H1 (cell line): Measurements from ENCODE around the gene ZSCAN21. TPM values are rescaled to one million over a fixed set of nuclear protein-coding genes. Genes with fewer than 3 reads are reported as not detected.

ENCODE experiments used
- CTCF ChIA-PET: fragments of 300-600 bp; sonication (Branson Sonifier 250); formaldehyde crosslinking; loops from one replicate; lab custom pipeline; 2021; ENCODE audit not compliant: partially characterized antibody; lab: Charles Lee
- POLR2A ChIA-PET: fragments of 300-600 bp; sonication (Branson Sonifier 250); formaldehyde crosslinking; loops from one replicate; lab custom pipeline; 2021; ENCODE audit warnings: inconsistent platforms; ENCODE audit not compliant: partially characterized antibody; lab: Charles Lee
- DNase-seq, 2 experiments: peaks; one replicate each; pipeline versions ENCODE4 v3.0.0 to v3.0.0-alpha.2; 2010 to 2022; ENCODE audit warnings: low spot score in 2 of 2, low read depth in 1 of 2, mixed read lengths in 1 of 2
- FAIRE-seq: peaks from 2 replicates; lab custom pipeline; 2011; peaks lifted over from hg19 to GRCh38; lab: Jason Lieb, UNC
- H2AFZ ChIP-seq: 2 replicates; pipeline ENCODE4 v1.8.1; 2012; ENCODE audit warnings: low read length, inconsistent platforms
- H2AK5ac ChIP-seq: 2 replicates; pipeline ENCODE4 v1.6.1; 2013; ENCODE audit warnings: low read depth, low read length
- H2BK120ac ChIP-seq: replicated peaks from 2 replicates; pipeline ENCODE3; 2013; ENCODE audit warnings: low read depth, low read length, inconsistent platforms
- H2BK12ac ChIP-seq: 2 replicates; pipeline ENCODE4 v1.6.1; 2013; ENCODE audit warnings: low read depth, low read length
- H2BK15ac ChIP-seq: 2 replicates; pipeline ENCODE4 v1.6.1; 2013; ENCODE audit warnings: low read length
- H2BK20ac ChIP-seq: 2 replicates; pipeline ENCODE4 v1.6.1; 2013; ENCODE audit warnings: low read length
- H2BK5ac ChIP-seq: 2 replicates; pipeline ENCODE4 v1.6.1; 2013; ENCODE audit warnings: low read depth, low read length
- H3K14ac ChIP-seq: 2 replicates; pipeline ENCODE4 v1.6.1; 2013; ENCODE audit warnings: inconsistent platforms; ENCODE audit not compliant: insufficient read length
- H3K18ac ChIP-seq: 2 replicates; pipeline ENCODE4 v1.6.1; 2013; ENCODE audit warnings: low read length; ENCODE audit errors: extremely low read depth
- H3K23ac ChIP-seq: 2 replicates; pipeline ENCODE4 v1.6.1; 2013; ENCODE audit warnings: inconsistent platforms; ENCODE audit not compliant: insufficient read length
- H3K23me2 ChIP-seq: 2 replicates; pipeline ENCODE4 v1.6.1; 2013; ENCODE audit warnings: low read depth, low read length
- H3K27ac ChIP-seq: 2 replicates; pipeline ENCODE4 v1.6.1; 2011; ENCODE audit warnings: low read depth, low read length, inconsistent platforms
- H3K27me3 ChIP-seq, 4 experiments: replicated peaks in 1 of 4; 1 replicate in 1 of 4; 2 replicates in 3 of 4; pipeline versions ENCODE4 v1.6.1 to v1.8.1; 2011 to 2013; ENCODE audit warnings: low read length in 3 of 4, mild to moderate bottlenecking in 3 of 4, inconsistent platforms in 2 of 4, mixed read lengths in 2 of 4, moderate library complexity in 1 of 4; ENCODE audit not compliant: control insufficient read depth in 3 of 4, insufficient read depth in 3 of 4; ENCODE audit errors: extremely low read depth in 1 of 4
- H3K36me3 ChIP-seq, 4 experiments: 2 replicates each; pipeline versions ENCODE4 v1.6.1 to v1.8.1; 2011 to 2013; ENCODE audit warnings: mild to moderate bottlenecking in 4 of 4, low read length in 3 of 4, moderate library complexity in 2 of 4, control low read depth in 1 of 4, inconsistent platforms in 1 of 4; ENCODE audit not compliant: insufficient read depth in 4 of 4, control insufficient read depth in 2 of 4
- H3K4ac ChIP-seq: replicated peaks from 2 replicates; pipeline ENCODE3; 2013; ENCODE audit warnings: low read length, low read depth, mixed read lengths, inconsistent platforms; ENCODE audit not compliant: insufficient read length
- H3K4me1 ChIP-seq, 4 experiments: replicated peaks in 1 of 4; 1 replicate in 1 of 4; 2 replicates in 3 of 4; pipeline versions ENCODE4 v1.6.1 to v1.8.1; 2011 to 2013; ENCODE audit warnings: low read length in 3 of 4, inconsistent platforms in 2 of 4, mixed read lengths in 1 of 4; ENCODE audit not compliant: insufficient read depth in 4 of 4, control insufficient read depth in 3 of 4
- H3K4me2 ChIP-seq, 2 experiments: 2 replicates each; pipeline versions ENCODE4 v1.6.1 to v1.8.1; 2011 to 2013; ENCODE audit warnings: low read depth in 2 of 2, low read length in 2 of 2, control low read depth in 1 of 2, inconsistent platforms in 1 of 2, mild to moderate bottlenecking in 1 of 2; ENCODE audit not compliant: insufficient read depth in 1 of 2
- H3K4me3 ChIP-seq, 4 experiments: fragments of 200-600, 300-600 bp in 1 of 4; sonication (generic), shearing (Covaris generic), sonication (Bioruptor Twin) in 1 of 4; 2 replicates each; pipeline versions ENCODE4 v1.5.1 to v1.8.1; 2011 to 2016; ENCODE audit warnings: low read length in 4 of 4, low read depth in 3 of 4, control low read depth in 2 of 4, inconsistent platforms in 2 of 4, mild to moderate bottlenecking in 2 of 4, mixed read lengths in 1 of 4, moderate library complexity in 1 of 4; ENCODE audit not compliant: insufficient read depth in 2 of 4; ENCODE audit errors: extremely low read depth in 1 of 4
- H3K56ac ChIP-seq: replicated peaks from 2 replicates; pipeline ENCODE3; 2013; ENCODE audit warnings: low read depth, mild to moderate bottlenecking, mixed read lengths, low read length, inconsistent platforms; ENCODE audit not compliant: insufficient read length
- H3K79me1 ChIP-seq: 2 replicates; pipeline ENCODE4 v1.6.1; 2013; ENCODE audit warnings: low read depth, low read length, control low read depth
- H3K79me2 ChIP-seq, 2 experiments: 2 replicates each; pipeline versions ENCODE4 v1.6.1 to v1.8.1; 2012 to 2013; ENCODE audit warnings: low read length in 2 of 2, mild to moderate bottlenecking in 2 of 2, inconsistent platforms in 1 of 2; ENCODE audit not compliant: insufficient read depth in 2 of 2, control insufficient read depth in 1 of 2
- H3K9ac ChIP-seq, 4 experiments: replicated peaks in 1 of 4; 1 replicate in 1 of 4; 2 replicates in 3 of 4; pipeline versions ENCODE4 v1.6.1 to v1.8.1; 2011 to 2013; ENCODE audit warnings: low read depth in 3 of 4, low read length in 3 of 4, control low read depth in 2 of 4, mild to moderate bottlenecking in 2 of 4, moderate library complexity in 2 of 4, inconsistent platforms in 1 of 4; ENCODE audit errors: extremely low read depth in 1 of 4
- H3K9me3 ChIP-seq, 2 experiments: 2 replicates each; pipeline versions ENCODE4 v1.6.1 to v1.8.1; 2012 to 2013; ENCODE audit warnings: mild to moderate bottlenecking in 2 of 2, moderate library complexity in 2 of 2, control low read depth in 1 of 2, inconsistent platforms in 1 of 2, low read depth in 1 of 2, low read length in 1 of 2, mixed read lengths in 1 of 2; ENCODE audit not compliant: insufficient read depth in 2 of 2
- H4K20me1 ChIP-seq, 2 experiments: replicated peaks in 1 of 2; 2 replicates each; pipeline versions ENCODE3 to v1.8.1; 2011 to 2013; ENCODE audit warnings: inconsistent platforms in 2 of 2, low read length in 2 of 2, mild to moderate bottlenecking in 1 of 2; ENCODE audit not compliant: insufficient read depth in 2 of 2, control insufficient read depth in 1 of 2
- H4K5ac ChIP-seq: 2 replicates; pipeline ENCODE4 v1.6.1; 2013; ENCODE audit warnings: low read length, low read depth, mixed read lengths, inconsistent platforms; ENCODE audit not compliant: insufficient read length
- H4K8ac ChIP-seq: 2 replicates; pipeline ENCODE4 v1.8.0; 2013; ENCODE audit warnings: mild to moderate bottlenecking, moderate library complexity, low read length, inconsistent platforms; ENCODE audit not compliant: insufficient read depth; ENCODE audit errors: extremely low read depth
- H4K91ac ChIP-seq: replicated peaks from 2 replicates; pipeline ENCODE3; 2013; ENCODE audit warnings: low read length, mixed read lengths, inconsistent platforms; ENCODE audit not compliant: insufficient read length
- BACH1 ChIP-seq: IDR thresholded peaks from 2 replicates; pipeline ENCODE4 v1.6.1; 2012; ENCODE audit warnings: low read length, improper control_type of control experiment
- WGBS, 2 experiments: shearing (Covaris generic) in 1 of 2; methylation state at CpG; one replicate each; pipeline versions ENCODE4 v1.1.6 to v1.1.7; 2013 to 2015; ENCODE audit warnings: low lambda C conversion rate in 2 of 2, mixed read lengths in 2 of 2, inconsistent platforms in 1 of 2, low coverage in 1 of 2, missing lambda C conversion rate in 1 of 2; ENCODE audit not compliant: insufficient replicate concordance in 2 of 2, insufficient coverage in 1 of 2, insufficient read length in 1 of 2; ENCODE audit errors: extremely low coverage in 1 of 2, missing lambda C conversion rate in 1 of 2; 5-methylcytosine and 5-hydroxymethylcytosine counted together
- polyA plus RNA-seq, 7 experiments: library from polyadenylated mRNA; depleted of rRNA in 3 of 7; stranded (reverse) in 5 of 7; unstranded in 2 of 7; fragments of >200 nt in 5 of 7; fragments of 200-250 nt in 2 of 7; gene quantifications; 1 replicate in 5 of 7; 2 replicates in 1 of 7; 4 replicates in 1 of 7; pipeline versions ENCODE4 v1.2.1 to v1.2.3, GENCODE V29; 2011 to 2013; ENCODE audit warnings: missing spikeins in 2 of 7, mixed read lengths in 2 of 7
- total RNA-seq: library from RNA; stranded (reverse); fragmentation: NEBNext Ultra II Directional; extraction: Animal tissue kit (Norgen Biotek cat#: 25700); gene quantifications from 2 replicates; pipeline ENCODE4 v1.2.1, GENCODE V29; 2021

The ZSCAN21 gene
- total and polyA plus RNA-seq, 2 of the 8 experiments (the other 6 are each of a cell fraction or from before 2014, with no cell fraction given) = 15.4 to 26.1 TPM

GRCh38 chr7:100023526-100023925 lies 26.0 kb upstream of the ZSCAN21 start:
- TF ChIP-seq BACH1 = no peak
- H2BK120ac ChIP-seq = no peak overlapping the region
- H3K27ac ChIP-seq = no peak overlapping the region
- no peak overlapping the region for H2BK12ac ChIP-seq
- H3K4ac ChIP-seq = no peak overlapping the region
- no peak overlapping the region for H2BK15ac ChIP-seq
- no peak overlapping the region for H4K91ac ChIP-seq
- no peaks in the 10 kb centered on the region for H3K4me1 ChIP-seq
- no peak overlapping the region for H3K18ac ChIP-seq
- H3K14ac ChIP-seq = no peak overlapping the region
- ChIA-PET CTCF (interaction anchor here (0.9 kb wide), 1 partner anchor 32 kb away, joined by 3 read pairs; no protein-coding TSS in a partner anchor), POLR2A (interaction anchor here (0.9 to 1.0 kb wide), 3 partner anchors 8 to 13 kb away, joined by 3 to 4 read pairs (median 3); partner anchors contain the start of gene ZKSCAN1)
- no peaks in the 10 kb centered on the region for H3K9me3 ChIP-seq
- H2AK5ac ChIP-seq = no peak overlapping the region
- no peaks in the 10 kb centered on the region for H3K23me2 ChIP-seq
- DNase-seq (no peak), FAIRE-seq (no peak)
- no peak overlapping the region for H3K9ac ChIP-seq
- no peak overlapping the region for H2AFZ ChIP-seq
- no peak overlapping the region for H3K4me3 ChIP-seq
- H4K5ac ChIP-seq = no peak overlapping the region
- H3K79me1 ChIP-seq = peaks cover 2% of the 10 kb centered on the region; the same call in 1 of the 2 replicates
- 99% methylated on average over 12 of the region's 12 CpGs; no CpG with 5 or more reads in 1 of the 2 experiments for WGBS, 2 experiments
- no peak overlapping the region for H2BK20ac ChIP-seq
- peaks cover 11 to 55% (median 26%) of the 10 kb centered on the region in 4 experiments for H3K36me3 ChIP-seq
- no peak overlapping the region for H3K4me2 ChIP-seq
- H4K20me1 ChIP-seq = peaks cover 2% of the 10 kb centered on the region in 2 experiments
- H3K27me3 ChIP-seq = no peaks in the 10 kb centered on the region
- no peak overlapping the region for H3K56ac ChIP-seq
- no peak overlapping the region for H3K23ac ChIP-seq
- no peak overlapping the region for H4K8ac ChIP-seq
- H2BK5ac ChIP-seq = no peak overlapping the region
- H3K79me2 ChIP-seq = peaks cover 0 to 34% of the 10 kb centered on the region in 2 experiments; a peak in 2 of 4 replicates
